Prostate gland (tissue), 2 donors: Measurements from ENCODE around the gene ADARB1. TPM values are rescaled to one million over a fixed set of nuclear protein-coding genes. Genes with fewer than 3 reads are reported as not detected.

Source experiments
- DNase-seq: peaks from one replicate; pipeline ENCODE4 v3.0.0-alpha.2; 2019; ENCODE audit warnings: low spot score
- H3K27ac ChIP-seq, 2 donors: fragments of 200-600 bp; sonication (generic); 2 replicates each; pipeline ENCODE4 v1.5.1; 2017 to 2019
- H3K27me3 ChIP-seq: fragments of 200-600 bp; sonication (generic); replicated peaks from 2 replicates; pipeline ENCODE4 v1.5.1; 2019; ENCODE audit not compliant: insufficient read depth
- H3K36me3 ChIP-seq, 2 donors: fragments of 200-600 bp; sonication (generic); 1 replicate in 1 of 2; 2 replicates in 1 of 2; pipeline versions ENCODE4 v1.5.1 to v1.8.1; 2017 to 2019
- H3K4me1 ChIP-seq: fragments of 200-600 bp; sonication (generic); replicated peaks from 2 replicates; pipeline ENCODE4 v1.5.1; 2019
- H3K4me3 ChIP-seq, 2 donors: fragments of 200-600 bp; sonication (generic); 2 replicates each; pipeline ENCODE4 v1.5.1; 2017 to 2019
- H3K9me3 ChIP-seq: fragments of 200-600 bp; sonication (generic); 2 replicates; pipeline ENCODE4 v1.5.1; 2017
- POLR2A ChIP-seq: fragments of 450-650 bp; IDR thresholded peaks from one replicate; pipeline ENCODE4 v1.6.1; 2016; ENCODE audit warnings: antibody characterized with exemption, mild to moderate bottlenecking
- POLR2AphosphoS5 ChIP-seq: sonication (generic); formaldehyde crosslinking; IDR thresholded peaks from one replicate; pipeline ENCODE4 v1.6.1; 2017; ENCODE audit warnings: antibody characterized with exemption
- WGBS: methylation state at CpG from one replicate; pipeline ENCODE4 v1.1.5; 2018; 5-methylcytosine and 5-hydroxymethylcytosine counted together
- intact Hi-C: fragments of 100-400 bp; cut with DNase I; formaldehyde crosslinking; loops from one replicate; pipeline ENCODE4 v1.14.2; 2022
- total RNA-seq, 2 donors: library from RNA; depleted of rRNA; stranded (reverse); fragments of >200 nt; gene quantifications; one replicate each; pipeline ENCODE4 v1.1.0, GENCODE V29; 2016
- TF ChIP-seq, protein P1 (sequence below), 4 experiments: fragments of 200-600 bp in 2 of 4; fragments of 450-650 bp in 2 of 4; sonication (generic) in 2 of 4; IDR thresholded peaks; 1 replicate in 3 of 4; 2 replicates in 1 of 4; pipeline ENCODE4 v1.5.1; 2016 to 2019; ENCODE audit warnings: antibody characterized with exemption in 4 of 4, mild to moderate bottlenecking in 2 of 4, moderate library complexity in 2 of 4

Gene ADARB1
- total RNA-seq, 2 donors from 2014 or later, result 21.0 to 30.9 TPM

DNA sequence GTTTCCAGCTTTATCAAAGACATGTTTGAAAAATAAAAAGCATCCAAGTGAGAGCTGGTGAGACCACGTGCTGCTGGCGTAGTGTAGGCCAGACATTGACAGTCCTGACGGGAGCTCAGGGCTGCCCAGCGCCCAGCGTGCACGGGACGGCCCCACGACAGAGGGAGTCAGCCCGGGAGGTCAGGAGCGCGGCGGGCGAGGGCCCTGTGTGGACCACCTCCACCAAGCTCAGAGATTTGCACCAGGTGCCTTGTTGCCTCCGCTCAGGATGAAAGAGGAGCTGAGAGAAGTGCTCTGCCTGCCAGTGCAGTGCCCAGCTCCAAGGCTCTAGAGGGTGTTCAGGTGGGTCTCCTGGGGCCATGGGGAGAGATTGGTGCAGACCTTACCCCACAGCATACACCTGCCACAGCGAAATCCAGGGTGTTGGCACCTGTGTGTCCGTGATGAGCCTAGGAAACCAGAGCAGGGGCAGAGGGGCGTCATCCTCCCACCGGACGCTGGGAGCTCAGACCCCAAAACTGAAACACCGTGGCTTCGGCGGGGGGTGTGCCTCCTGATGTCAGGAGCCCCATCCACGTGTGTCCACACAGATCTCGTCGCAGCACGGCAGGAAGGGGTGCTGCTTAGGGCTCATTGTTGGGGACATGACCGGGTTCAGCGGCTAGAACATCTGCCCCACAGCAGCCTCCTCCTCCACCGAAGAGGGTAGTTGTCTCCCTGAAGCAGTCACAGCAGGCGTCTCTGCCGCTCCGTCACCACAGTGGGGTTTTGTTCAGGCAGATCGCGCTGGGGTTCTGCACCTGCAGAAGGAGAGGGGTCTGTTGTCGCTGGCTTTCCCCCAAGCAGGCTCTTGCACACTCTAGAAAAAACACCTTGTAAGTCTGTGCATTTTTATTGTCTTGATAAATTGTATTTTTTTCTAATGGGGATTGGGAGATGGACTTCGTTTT is 149.1 kb downstream of the ADARB1 start:
- WGBS, result 93% methylated on average over 36 of the region's 36 CpGs
- peaks cover 0 to 10% of the 10 kb centered on the region in 2 donors for H3K36me3 ChIP-seq
- DNase-seq, result no peak
- H3K9me3 ChIP-seq, result no peaks in the 10 kb centered on the region
- intact Hi-C loops, result loop anchor here (10.0 kb wide), 1 partner anchor 59 kb away; no protein-coding TSS in a partner anchor
- no peak overlapping the region for H3K27ac ChIP-seq
- H3K4me1 ChIP-seq, result peaks cover 7% of the 10 kb centered on the region
- H3K4me3 ChIP-seq, result no peak overlapping the region
- no peaks in the 10 kb centered on the region for H3K27me3 ChIP-seq
- TF ChIP-seq POLR2A (no peak), POLR2AphosphoS5 (no peak)
- TF ChIP-seq, protein P1, sequence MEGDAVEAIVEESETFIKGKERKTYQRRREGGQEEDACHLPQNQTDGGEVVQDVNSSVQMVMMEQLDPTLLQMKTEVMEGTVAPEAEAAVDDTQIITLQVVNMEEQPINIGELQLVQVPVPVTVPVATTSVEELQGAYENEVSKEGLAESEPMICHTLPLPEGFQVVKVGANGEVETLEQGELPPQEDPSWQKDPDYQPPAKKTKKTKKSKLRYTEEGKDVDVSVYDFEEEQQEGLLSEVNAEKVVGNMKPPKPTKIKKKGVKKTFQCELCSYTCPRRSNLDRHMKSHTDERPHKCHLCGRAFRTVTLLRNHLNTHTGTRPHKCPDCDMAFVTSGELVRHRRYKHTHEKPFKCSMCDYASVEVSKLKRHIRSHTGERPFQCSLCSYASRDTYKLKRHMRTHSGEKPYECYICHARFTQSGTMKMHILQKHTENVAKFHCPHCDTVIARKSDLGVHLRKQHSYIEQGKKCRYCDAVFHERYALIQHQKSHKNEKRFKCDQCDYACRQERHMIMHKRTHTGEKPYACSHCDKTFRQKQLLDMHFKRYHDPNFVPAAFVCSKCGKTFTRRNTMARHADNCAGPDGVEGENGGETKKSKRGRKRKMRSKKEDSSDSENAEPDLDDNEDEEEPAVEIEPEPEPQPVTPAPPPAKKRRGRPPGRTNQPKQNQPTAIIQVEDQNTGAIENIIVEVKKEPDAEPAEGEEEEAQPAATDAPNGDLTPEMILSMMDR (IDR thresholded peaks at IDR 0.05), result no peak

DNA sequence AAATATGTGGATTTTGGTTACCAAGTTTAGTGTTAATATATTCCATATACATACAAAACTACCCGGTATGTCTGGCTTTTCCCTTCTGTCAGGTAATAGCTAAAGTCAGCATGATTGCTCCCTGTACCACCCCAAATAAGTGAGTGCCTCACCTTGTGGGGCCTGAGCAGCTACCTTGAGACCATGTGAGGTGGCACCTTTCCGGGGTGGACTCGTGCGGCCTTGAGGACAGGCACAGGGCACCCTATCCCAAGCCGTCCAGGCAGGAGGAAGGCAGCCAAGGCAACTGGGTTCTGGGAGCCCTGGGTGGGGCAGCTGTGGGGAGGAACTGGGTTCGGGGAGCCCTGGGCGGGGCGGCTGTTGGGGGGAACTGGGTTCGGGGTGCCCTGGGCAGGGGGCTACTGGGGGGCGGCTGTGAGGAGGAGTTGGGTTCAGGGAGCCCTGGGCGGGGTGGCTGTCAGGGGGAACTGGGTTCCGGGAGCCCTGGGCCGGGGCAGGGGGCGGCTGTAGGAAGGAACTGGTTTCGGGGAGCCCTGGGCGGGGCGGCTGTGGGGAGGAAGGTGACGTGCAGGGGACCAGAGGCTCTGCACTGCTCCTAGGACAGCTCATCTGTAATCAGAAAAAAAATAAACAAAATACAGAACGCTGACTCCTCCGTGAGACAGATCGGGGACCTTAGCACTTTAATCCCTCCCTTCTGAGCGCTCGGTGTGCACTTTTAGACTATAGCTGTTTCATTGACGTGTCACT is 150.0 kb downstream of the ADARB1 start:
- Histone ChIP-seq H3K36me3 (peaks cover 0 to 10% of the 10 kb centered on the region in 2 donors), H3K4me3 (no peak overlapping the region), H3K9me3 (no peaks in the 10 kb centered on the region), H3K27me3 (no peaks in the 10 kb centered on the region), H3K27ac (no peak overlapping the region), H3K4me1 (peaks cover 7% of the 10 kb centered on the region)
- no peak for DNase-seq
- 67% methylated on average over 24 of the region's 24 CpGs for WGBS
- TF ChIP-seq POLR2A, result no peak
- TF ChIP-seq, protein P1 (IDR thresholded peaks at IDR 0.05), result no peak
- TF ChIP-seq POLR2AphosphoS5, result no peak
- intact Hi-C loops, result loop anchor here (10.0 kb wide), 1 partner anchor 60 kb away; no protein-coding TSS in a partner anchor

DNA sequence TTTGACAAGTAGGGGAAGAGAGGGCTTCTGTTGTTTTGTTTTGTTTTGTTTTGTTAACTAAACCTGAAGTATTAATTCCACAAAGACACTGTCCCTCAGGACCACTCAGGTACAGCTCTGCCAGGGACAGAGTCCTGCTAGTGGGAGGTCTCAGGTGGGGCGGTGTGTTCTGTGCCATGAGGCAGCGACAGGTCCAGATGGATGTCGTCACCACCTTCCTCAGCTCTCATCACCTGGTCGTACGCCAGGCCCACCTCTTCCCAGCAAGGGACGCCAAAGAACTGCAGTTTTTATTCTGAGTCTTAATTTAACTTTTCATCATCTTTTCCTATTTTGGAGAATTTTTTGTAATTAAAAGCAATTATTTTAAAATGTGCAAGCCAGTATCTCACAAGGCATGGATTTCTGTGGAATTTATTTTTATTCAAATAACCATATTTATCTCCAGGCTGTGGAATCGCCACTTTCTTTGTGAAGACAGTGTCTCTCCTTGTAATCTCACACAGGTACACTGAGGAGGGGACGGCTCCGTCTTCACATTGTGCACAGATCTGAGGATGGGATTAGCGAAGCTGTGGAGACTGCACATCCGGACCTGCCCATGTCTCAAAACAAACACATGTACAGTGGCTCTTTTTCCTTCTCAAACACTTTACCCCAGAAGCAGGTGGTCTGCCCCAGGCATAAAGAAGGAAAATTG is 150.8 kb downstream of the ADARB1 start:
- intact Hi-C loops, result loop anchor here (10.0 kb wide), 1 partner anchor 60 kb away; no protein-coding TSS in a partner anchor
- 52% methylated on average over 11 of the region's 11 CpGs for WGBS
- Histone ChIP-seq H3K36me3 (peaks cover 0 to 10% of the 10 kb centered on the region in 2 donors), H3K27ac (peak overlapping the region in 1 of 2 donors; percentile 39), H3K27me3 (no peaks in the 10 kb centered on the region), H3K9me3 (no peaks in the 10 kb centered on the region), H3K4me1 (peaks cover 7% of the 10 kb centered on the region), H3K4me3 (no peak overlapping the region)
- no peak for DNase-seq
- TF ChIP-seq POLR2AphosphoS5 (no peak), POLR2A (no peak)
- TF ChIP-seq, protein P1 (IDR thresholded peaks at IDR 0.05), result no peak

DNA sequence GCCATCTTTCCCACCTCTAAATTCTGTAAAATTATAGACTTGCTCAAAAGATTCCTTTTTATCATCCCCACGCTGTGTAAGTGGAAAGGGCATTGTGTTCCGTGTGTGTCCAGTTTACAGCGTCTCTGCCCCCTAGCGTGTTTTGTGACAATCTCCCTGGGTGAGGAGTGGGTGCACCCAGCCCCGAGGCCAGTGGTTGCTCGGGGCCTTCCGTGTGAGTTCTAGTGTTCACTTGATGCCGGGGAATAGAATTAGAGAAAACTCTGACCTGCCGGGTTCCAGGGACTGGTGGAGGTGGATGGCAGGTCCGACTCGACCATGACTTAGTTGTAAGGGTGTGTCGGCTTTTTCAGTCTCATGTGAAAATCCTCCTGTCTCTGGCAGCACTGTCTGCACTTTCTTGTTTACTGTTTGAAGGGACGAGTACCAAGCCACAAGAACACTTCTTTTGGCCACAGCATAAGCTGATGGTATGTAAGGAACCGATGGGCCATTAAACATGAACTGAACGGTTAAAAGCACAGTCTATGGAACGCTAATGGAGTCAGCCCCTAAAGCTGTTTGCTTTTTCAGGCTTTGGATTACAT is 151.5 kb downstream of the ADARB1 start:
- intact Hi-C loops, result loop anchor here (10.0 kb wide), 1 partner anchor 61 kb away; no protein-coding TSS in a partner anchor
- Histone ChIP-seq H3K4me1 (peaks cover 7% of the 10 kb centered on the region), H3K27me3 (no peaks in the 10 kb centered on the region), H3K4me3 (no peak overlapping the region), H3K27ac (peak overlapping the region in 1 of 2 donors; percentile 39), H3K36me3 (peaks cover 0 to 10% of the 10 kb centered on the region in 2 donors), H3K9me3 (no peaks in the 10 kb centered on the region)
- DNase-seq, result peak; percentile 58
- 44% methylated on average over 16 of the region's 16 CpGs for WGBS
- TF ChIP-seq POLR2A, result no peak
- peak; percentile 74 for TF ChIP-seq POLR2AphosphoS5
